CD14-positive monocyte (primary cell): ENCODE data around the gene IL10RB. TPM values are rescaled to one million over a fixed set of nuclear protein-coding genes. Genes with fewer than 3 reads are reported as not detected.
"Not testable (repeated sequence)": the region's sequence is repeated elsewhere in the genome, so short reads cannot be mapped to it uniquely, and the experiment has no call there.

Experiments
- DNase-seq, 3 donors: peaks; one replicate each; pipeline ENCODE4 v3.0.0-alpha.2; 2011 to 2022
- H2AFZ ChIP-seq: 2 replicates; pipeline ENCODE4 v1.6.0; 2012; ENCODE audit warnings: mild to moderate bottlenecking, low read depth, low read length, inconsistent platforms; ENCODE audit not compliant: insufficient read depth, poor library complexity, severe bottlenecking
- H3K27ac ChIP-seq, 2 donors: 1 replicate in 1 of 2; 2 replicates in 1 of 2; pipeline ENCODE4 v1.5.1; 2012 to 2013; ENCODE audit warnings: low read length in 2 of 2, control low read depth in 1 of 2, inconsistent platforms in 1 of 2, low read depth in 1 of 2, mild to moderate bottlenecking in 1 of 2
- H3K27me3 ChIP-seq, 2 donors: one replicate each; pipeline versions ENCODE4 v1.6.0 to v1.6.1; 2011 to 2013; ENCODE audit warnings: low read length in 2 of 2; ENCODE audit not compliant: control insufficient read depth in 2 of 2, insufficient read depth in 2 of 2
- H3K36me3 ChIP-seq, 2 donors: replicated peaks in 1 of 2; 1 replicate in 1 of 2; 2 replicates in 1 of 2; pipeline versions ENCODE4 v1.5.1 to v1.6.1; 2012 to 2013; ENCODE audit warnings: low read length in 2 of 2, control low read depth in 1 of 2, inconsistent platforms in 1 of 2, mild to moderate bottlenecking in 1 of 2; ENCODE audit not compliant: insufficient read depth in 2 of 2, control insufficient read depth in 1 of 2
- H3K4me1 ChIP-seq, 2 donors: 1 replicate in 1 of 2; 2 replicates in 1 of 2; pipeline versions ENCODE4 v1.5.1 to v1.6.1; 2012 to 2013; ENCODE audit warnings: low read length in 2 of 2, control low read depth in 1 of 2, inconsistent platforms in 1 of 2, mild to moderate bottlenecking in 1 of 2, moderate library complexity in 1 of 2; ENCODE audit not compliant: insufficient read depth in 2 of 2, control insufficient read depth in 1 of 2
- H3K4me2 ChIP-seq: replicated peaks from 2 replicates; pipeline ENCODE3; 2012; ENCODE audit warnings: low read length, moderate library complexity, mild to moderate bottlenecking; ENCODE audit not compliant: poor library complexity, severe bottlenecking; ENCODE audit errors: extremely low read depth
- H3K4me3 ChIP-seq, 3 experiments: fragments of 200-600 bp in 1 of 3; sonication (generic) in 1 of 3; replicated peaks in 1 of 3; 1 replicate in 2 of 3; 2 replicates in 1 of 3; pipeline ENCODE4 v1.5.1; 2011 to 2013; ENCODE audit warnings: low read length in 3 of 3, mild to moderate bottlenecking in 3 of 3, control low read depth in 2 of 3, low read depth in 2 of 3, inconsistent platforms in 1 of 3, moderate library complexity in 1 of 3
- H3K79me2 ChIP-seq: 2 replicates; pipeline ENCODE4 v1.6.0; 2012; ENCODE audit warnings: mild to moderate bottlenecking, control low read depth, inconsistent platforms, low read length, moderate library complexity; ENCODE audit not compliant: insufficient read depth
- H3K9ac ChIP-seq: 2 replicates; pipeline ENCODE4 v1.6.0; 2017; ENCODE audit warnings: low read length, mild to moderate bottlenecking; ENCODE audit not compliant: insufficient read depth, poor library complexity, severe bottlenecking
- H3K9me3 ChIP-seq, 2 donors: replicated peaks in 1 of 2; 1 replicate in 1 of 2; 2 replicates in 1 of 2; pipeline versions ENCODE4 v1.5.1 to v1.6.1; 2012 to 2013; ENCODE audit warnings: low read length in 2 of 2, control low read depth in 1 of 2; ENCODE audit not compliant: control insufficient read depth in 1 of 2, insufficient read depth in 1 of 2
- H4K20me1 ChIP-seq: 2 replicates; pipeline ENCODE4 v1.6.0; 2012; ENCODE audit warnings: mild to moderate bottlenecking, low read length, control low read depth, moderate library complexity; ENCODE audit not compliant: insufficient read depth
- H3K27ac Mint-ChIP-seq, 7 donors: one replicate each; pipeline ENCODE4 v1.8.0; 2020; ENCODE audit warnings: mild to moderate bottlenecking in 7 of 7, mixed read lengths in 7 of 7, moderate library complexity in 6 of 7, inconsistent platforms in 2 of 7
- H3K27me3 Mint-ChIP-seq, 3 donors: one replicate each; pipeline ENCODE4 v1.8.0; 2021 to 2022; ENCODE audit warnings: low read depth in 3 of 3, mild to moderate bottlenecking in 3 of 3, mixed read lengths in 3 of 3, moderate library complexity in 3 of 3, inconsistent platforms in 1 of 3
- H3K36me3 Mint-ChIP-seq, 2 donors: one replicate each; pipeline ENCODE4 v1.8.0; 2020; ENCODE audit warnings: mixed read lengths in 2 of 2, inconsistent platforms in 1 of 2, mild to moderate bottlenecking in 1 of 2
- H3K4me1 Mint-ChIP-seq: one replicate; pipeline ENCODE4 v1.8.0; 2020; ENCODE audit warnings: mild to moderate bottlenecking, mixed read lengths
- H3K4me3 Mint-ChIP-seq, 2 donors: one replicate each; pipeline ENCODE4 v1.8.0; 2020; ENCODE audit warnings: mild to moderate bottlenecking in 2 of 2, mixed read lengths in 2 of 2, moderate library complexity in 1 of 2
- H3K9me3 Mint-ChIP-seq, 7 donors: one replicate each; pipeline ENCODE4 v1.8.0; 2020 to 2022; ENCODE audit warnings: mixed read lengths in 7 of 7, mild to moderate bottlenecking in 6 of 7, moderate library complexity in 6 of 7, inconsistent platforms in 2 of 7
- CTCF ChIP-seq: fragments of 200-600 bp; IDR thresholded peaks from one replicate; pipeline ENCODE4 v1.8.0; 2022; ENCODE audit warnings: antibody characterized with exemption, mild to moderate bottlenecking
- WGBS: methylation state at CpG from one replicate; pipeline ENCODE4 v1.1.5; 2013; ENCODE audit warnings: missing lambda C conversion rate; ENCODE audit not compliant: insufficient coverage; 5-methylcytosine and 5-hydroxymethylcytosine counted together
- intact Hi-C, 2 donors: fragments of 100-400 bp; cut with micrococcal nuclease; formaldehyde crosslinking; loops; one replicate each; pipeline versions ENCODE4 v1.15.0 to v1.15.1; 2023
- polyA plus RNA-seq, 3 donors: library from polyadenylated mRNA; depleted of rRNA in 1 of 3; unstranded in 2 of 3; stranded (reverse) in 1 of 3; fragments of 300-500 nt in 2 of 3; fragments of >200 nt in 1 of 3; fragmentation: Illumina TruSeq in 2 of 3; gene quantifications; 1 replicate in 2 of 3; 2 replicates in 1 of 3; pipeline ENCODE4 v1.2.3, GENCODE V29; 2012 to 2021

Gene IL10RB
- polyA plus RNA-seq, 3 donors: 79.0 to 225 (median 212) TPM

GRCh38 chr21:33323610-33324009 is 57.4 kb downstream of the IL10RB start:
- not testable (repeated sequence) for DNase-seq, H3K27me3 ChIP-seq, H3K27ac Mint-ChIP-seq, H3K9ac ChIP-seq, H3K9me3 ChIP-seq, H2AFZ ChIP-seq, H3K4me3 Mint-ChIP-seq, H3K27me3 Mint-ChIP-seq, H3K36me3 Mint-ChIP-seq, H3K36me3 ChIP-seq, H3K9me3 Mint-ChIP-seq, H3K27ac ChIP-seq
- H3K4me1 Mint-ChIP-seq: peaks cover 24% of the 10 kb centered on the region
- H3K4me3 ChIP-seq: peak overlapping the region in 2 of 3 experiments; percentile 89 to 94
- H4K20me1 ChIP-seq: peaks cover 26% of the 10 kb centered on the region
- peaks cover 30 to 43% of the 10 kb centered on the region in 2 donors for H3K4me1 ChIP-seq
- intact Hi-C loops: loop anchor here in 1 of 2 donors (5.0 kb wide), 1 partner anchor 56 kb away; the partner anchor contains the start of gene IL10RB
- H3K79me2 ChIP-seq: peaks cover 48% of the 10 kb centered on the region
- H3K4me2 ChIP-seq: peak overlapping the region; percentile 96

- Mint-ChIP-seq H3K4me1 (peaks cover 27% of the 10 kb centered on the region), H3K27me3 (peaks cover 0 to 3% (median 0%) of the 10 kb centered on the region in 3 donors), H3K27ac (no peak within 1 kb of the TSS), H3K9me3 (no peaks in the 10 kb centered on the region), H3K36me3 (peaks cover 0 to 6% of the 10 kb centered on the region in 2 donors), H3K4me3 (no peak within 1 kb of the TSS)
- Histone ChIP-seq H3K4me2 (peak within 1 kb of the TSS; percentile 96), H2AFZ (peak within 1 kb of the TSS; percentile 97), H3K4me1 (peaks cover 30 to 43% of the 10 kb centered on the region in 2 donors), H3K27ac (peak within 1 kb of the TSS; percentile 99 to 100), H3K9ac (peak within 1 kb of the TSS; percentile 99), H3K9me3 (no peaks in the 10 kb centered on the region), H3K79me2 (peaks cover 57% of the 10 kb centered on the region), H4K20me1 (peaks cover 35% of the 10 kb centered on the region), H3K27me3 (no peaks in the 10 kb centered on the region), H3K4me3 (peak within 1 kb of the TSS; percentile 83 to 94 (median 89)), H3K36me3 (peaks cover 0 to 5% of the 10 kb centered on the region in 2 donors)
- 0% methylated on average over 86 of the region's 86 CpGs for WGBS
- DNase-seq: peak; percentile 98 to 99 (median 99)
- TF ChIP-seq CTCF: no peak
- intact Hi-C loops: loop anchor here in 1 of 2 donors (5.0 kb wide), 2 partner anchors 38 to 57 kb away; partner anchors contain the start of gene IL10RB
Measured at GRCh38 chr21:33324291-33325221, 58.4 kb downstream of the IL10RB start, which contains the start of gene IFNAR1. IFNAR1 (plus strand) TSS chr21:33324970; CDS start chr21:33325056, 86 bp downstream.
